Nephron progenitor cell (in vitro differentiated cells): ENCODE measurements around the gene NEU2.

Source experiments
- DNase-seq: peaks from one replicate; pipeline ENCODE4 v3.0.0; 2021
- H3K27ac Mint-ChIP-seq: 2 replicates; pipeline ENCODE4 v1.8.0; 2021; ENCODE audit warnings: mild to moderate bottlenecking, moderate library complexity, mixed read lengths
- H3K27me3 Mint-ChIP-seq: 2 replicates; pipeline ENCODE4 v1.8.0; 2021; ENCODE audit warnings: mild to moderate bottlenecking, low read depth, mixed read lengths; ENCODE audit not compliant: poor library complexity
- H3K36me3 Mint-ChIP-seq: 2 replicates; pipeline ENCODE4 v1.8.0; 2021; ENCODE audit warnings: low read depth, mixed read lengths
- H3K4me1 Mint-ChIP-seq: 2 replicates; pipeline ENCODE4 v1.8.0; 2021; ENCODE audit warnings: mixed read lengths
- H3K4me3 Mint-ChIP-seq: 2 replicates; pipeline ENCODE4 v1.8.0; 2021; ENCODE audit warnings: mild to moderate bottlenecking, moderate library complexity, mixed read lengths
- H3K9me3 Mint-ChIP-seq: 2 replicates; pipeline ENCODE4 v1.8.0; 2021; ENCODE audit warnings: mild to moderate bottlenecking, moderate library complexity, mixed read lengths
- TF ChIP-seq, protein P1 (sequence below): fragments of 200-600 bp; sonication (generic); IDR thresholded peaks from 2 replicates; pipeline ENCODE4 v1.5.0; 2021; ENCODE audit warnings: antibody characterized with exemption

The NEU2 gene

DNA sequence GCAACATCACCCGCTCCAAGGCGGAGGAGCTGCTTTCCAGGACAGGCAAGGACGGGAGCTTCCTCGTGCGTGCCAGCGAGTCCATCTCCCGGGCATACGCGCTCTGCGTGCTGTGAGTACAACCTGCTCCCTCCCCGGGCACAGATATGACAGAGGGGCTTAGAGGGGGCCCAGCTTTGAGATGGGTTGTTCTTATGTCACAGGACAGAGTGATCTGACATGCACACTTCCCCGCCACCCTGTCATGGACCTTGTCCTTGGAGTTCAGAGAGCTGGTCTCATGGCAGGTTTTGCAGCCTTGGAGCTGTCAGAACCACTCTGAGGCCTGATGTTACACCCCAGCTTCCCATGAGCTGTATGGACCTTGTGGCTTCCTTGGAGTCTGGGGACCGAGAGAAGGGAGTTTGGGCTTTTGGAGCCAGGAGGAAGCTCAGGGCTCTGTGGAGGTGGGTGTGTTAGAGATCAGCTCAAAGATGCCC lies 28.1 kb downstream of the NEU2 start:
- Mint-ChIP-seq H3K27ac (peak overlapping the region; percentile 90), H3K4me1 (peaks cover 48% of the 10 kb centered on the region), H3K9me3 (no peaks in the 10 kb centered on the region), H3K36me3 (no peaks in the 10 kb centered on the region), H3K27me3 (peaks cover 12% of the 10 kb centered on the region), H3K4me3 (no peak overlapping the region)
- DNase-seq, result no peak
- TF ChIP-seq, protein P1, sequence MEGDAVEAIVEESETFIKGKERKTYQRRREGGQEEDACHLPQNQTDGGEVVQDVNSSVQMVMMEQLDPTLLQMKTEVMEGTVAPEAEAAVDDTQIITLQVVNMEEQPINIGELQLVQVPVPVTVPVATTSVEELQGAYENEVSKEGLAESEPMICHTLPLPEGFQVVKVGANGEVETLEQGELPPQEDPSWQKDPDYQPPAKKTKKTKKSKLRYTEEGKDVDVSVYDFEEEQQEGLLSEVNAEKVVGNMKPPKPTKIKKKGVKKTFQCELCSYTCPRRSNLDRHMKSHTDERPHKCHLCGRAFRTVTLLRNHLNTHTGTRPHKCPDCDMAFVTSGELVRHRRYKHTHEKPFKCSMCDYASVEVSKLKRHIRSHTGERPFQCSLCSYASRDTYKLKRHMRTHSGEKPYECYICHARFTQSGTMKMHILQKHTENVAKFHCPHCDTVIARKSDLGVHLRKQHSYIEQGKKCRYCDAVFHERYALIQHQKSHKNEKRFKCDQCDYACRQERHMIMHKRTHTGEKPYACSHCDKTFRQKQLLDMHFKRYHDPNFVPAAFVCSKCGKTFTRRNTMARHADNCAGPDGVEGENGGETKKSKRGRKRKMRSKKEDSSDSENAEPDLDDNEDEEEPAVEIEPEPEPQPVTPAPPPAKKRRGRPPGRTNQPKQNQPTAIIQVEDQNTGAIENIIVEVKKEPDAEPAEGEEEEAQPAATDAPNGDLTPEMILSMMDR, result no peak

DNA sequence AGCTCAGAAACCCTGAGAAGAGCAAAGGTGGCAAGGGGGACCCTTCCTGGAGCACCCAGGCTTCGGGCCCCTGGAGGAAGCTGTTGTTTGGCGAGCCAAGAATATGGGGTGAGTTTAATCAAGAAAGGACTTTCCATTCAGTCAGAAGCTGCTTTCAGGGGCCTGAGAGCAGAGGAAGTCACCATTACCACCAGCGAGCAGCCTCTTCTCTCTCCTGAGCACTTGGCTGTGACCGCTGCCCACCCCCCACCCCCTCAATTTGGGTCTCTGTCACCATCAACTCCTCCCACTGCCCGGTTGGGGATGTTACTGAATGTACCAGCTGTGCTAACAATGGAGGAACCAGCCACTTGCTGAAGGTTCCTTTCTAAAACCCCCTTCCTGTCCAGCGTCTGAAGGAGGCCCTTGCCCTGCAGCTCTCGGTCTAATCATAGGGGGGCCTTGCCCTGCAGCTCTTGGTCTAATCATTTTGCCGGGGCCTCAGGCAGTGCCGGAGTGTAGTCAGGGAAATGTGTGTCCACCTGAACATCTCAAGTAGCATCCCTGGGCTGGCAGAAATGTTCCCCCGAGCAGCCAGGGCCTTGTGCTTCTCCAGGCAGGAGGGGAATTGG lies 28.6 kb downstream of the NEU2 start:
- TF ChIP-seq, protein P1, result no peak
- DNase-seq, result no peak
- no peaks in the 10 kb centered on the region for H3K9me3 Mint-ChIP-seq
- no peak overlapping the region for H3K4me3 Mint-ChIP-seq
- H3K27ac Mint-ChIP-seq, result peak overlapping the region; percentile 90
- no peaks in the 10 kb centered on the region for H3K36me3 Mint-ChIP-seq
- peaks cover 48% of the 10 kb centered on the region for H3K4me1 Mint-ChIP-seq
- H3K27me3 Mint-ChIP-seq, result peaks cover 7% of the 10 kb centered on the region

DNA sequence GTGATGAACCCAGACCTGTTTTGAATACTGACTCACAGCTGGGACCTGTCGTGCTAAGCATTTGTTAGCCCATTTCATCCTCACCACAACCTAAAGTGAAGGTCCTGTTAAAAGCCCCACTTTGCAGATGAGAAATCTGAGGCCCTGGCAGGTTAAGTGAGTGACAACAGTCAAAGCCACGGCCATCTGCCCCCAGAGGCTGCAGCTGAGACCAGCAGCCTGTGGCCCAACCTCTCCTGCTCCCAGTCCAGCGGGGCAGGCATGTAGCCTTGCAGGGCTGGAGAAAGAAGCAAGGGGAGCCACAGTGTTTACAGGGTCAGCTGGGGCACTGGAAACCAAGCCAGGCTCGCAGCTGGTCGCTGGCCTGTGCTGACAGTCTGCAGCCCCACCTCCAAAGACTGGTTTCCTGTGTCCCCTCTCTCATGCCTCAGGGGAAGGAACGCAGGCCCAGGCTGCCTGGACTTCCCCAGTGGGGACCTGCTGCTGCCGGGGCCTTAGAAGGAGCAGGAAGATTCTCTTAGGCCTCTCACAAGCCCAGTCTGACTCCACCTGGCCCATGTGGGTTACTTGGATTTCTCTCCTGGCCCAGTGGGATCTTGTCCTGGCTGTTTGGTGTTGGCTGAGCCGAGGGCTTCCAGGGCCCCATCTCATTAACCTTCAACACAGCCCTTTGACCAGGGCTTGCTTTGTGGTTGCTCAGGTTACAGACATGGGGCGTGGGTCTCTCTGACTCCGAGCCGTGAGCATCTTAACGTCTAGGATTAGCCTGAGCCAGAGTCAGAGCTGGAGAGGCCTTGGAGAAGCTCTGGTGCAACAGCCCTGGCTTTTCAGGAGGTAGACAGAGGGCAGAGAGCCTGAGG lies 29.3 kb downstream of the NEU2 start:
- DNase-seq, result peak; percentile 51
- Mint-ChIP-seq H3K36me3 (no peaks in the 10 kb centered on the region), H3K4me3 (no peak overlapping the region), H3K27ac (peak overlapping the region; percentile 94), H3K27me3 (peaks cover 5% of the 10 kb centered on the region), H3K9me3 (no peaks in the 10 kb centered on the region), H3K4me1 (peaks cover 48% of the 10 kb centered on the region)
- TF ChIP-seq, protein P1, result peak; percentile 16

DNA sequence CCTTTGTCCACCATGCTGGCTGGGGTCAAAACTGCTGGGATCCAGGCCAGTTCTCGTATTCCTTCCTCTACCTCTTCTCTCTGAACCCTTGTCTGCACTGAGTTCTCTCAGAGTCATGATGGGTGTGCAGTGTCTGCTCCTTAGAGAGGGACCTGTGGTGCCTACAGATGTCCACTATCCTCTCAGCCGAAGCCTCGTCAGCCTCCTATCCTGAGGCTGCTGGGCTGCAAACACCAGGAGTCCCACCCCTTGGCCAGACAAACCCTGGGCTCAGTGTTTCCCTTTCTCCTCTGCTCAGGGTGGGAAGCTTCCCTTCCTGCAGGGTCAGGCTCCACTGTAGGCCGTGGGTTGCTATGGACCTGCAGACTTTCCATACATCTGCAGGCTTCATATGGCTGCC lies 30.0 kb downstream of the NEU2 start:
- no peaks in the 10 kb centered on the region for H3K36me3 Mint-ChIP-seq
- TF ChIP-seq, protein P1, result no peak
- no peaks in the 10 kb centered on the region for H3K9me3 Mint-ChIP-seq
- H3K27me3 Mint-ChIP-seq, result peaks cover 2% of the 10 kb centered on the region
- DNase-seq, result no peak
- peaks cover 48% of the 10 kb centered on the region for H3K4me1 Mint-ChIP-seq
- no peak overlapping the region for H3K4me3 Mint-ChIP-seq
- H3K27ac Mint-ChIP-seq, result peak overlapping the region; percentile 94

DNA sequence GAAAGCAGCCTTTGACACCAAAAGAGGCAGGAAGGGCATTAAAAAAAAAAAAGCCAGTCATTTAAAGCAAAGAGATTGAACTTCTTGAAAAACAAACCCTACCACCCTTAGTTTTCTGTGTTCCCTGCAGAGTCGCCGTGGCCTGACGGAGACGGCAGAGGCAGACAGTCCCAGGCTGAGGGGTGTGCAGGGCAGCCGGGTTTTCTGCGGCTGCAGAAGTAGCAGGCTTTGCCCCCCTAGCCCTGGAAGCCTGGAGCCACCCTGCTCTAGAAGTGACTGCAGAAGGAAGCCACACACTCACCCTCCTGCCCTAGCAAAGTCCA lies 30.4 kb downstream of the NEU2 start:
- TF ChIP-seq, protein P1, result no peak
- Mint-ChIP-seq H3K4me3 (no peak overlapping the region), H3K4me1 (peaks cover 48% of the 10 kb centered on the region), H3K36me3 (no peaks in the 10 kb centered on the region), H3K27me3 (no peaks in the 10 kb centered on the region), H3K27ac (no peak overlapping the region), H3K9me3 (no peaks in the 10 kb centered on the region)
- DNase-seq, result no peak
